ENCODE data around the gene CHGA. TPM values are rescaled to one million over a fixed set of nuclear protein-coding genes. Genes with fewer than 3 reads are reported as not detected.

The CHGA gene
- total RNA-seq, 1 experiment from 2014 or later = 8.5 TPM

DNA sequence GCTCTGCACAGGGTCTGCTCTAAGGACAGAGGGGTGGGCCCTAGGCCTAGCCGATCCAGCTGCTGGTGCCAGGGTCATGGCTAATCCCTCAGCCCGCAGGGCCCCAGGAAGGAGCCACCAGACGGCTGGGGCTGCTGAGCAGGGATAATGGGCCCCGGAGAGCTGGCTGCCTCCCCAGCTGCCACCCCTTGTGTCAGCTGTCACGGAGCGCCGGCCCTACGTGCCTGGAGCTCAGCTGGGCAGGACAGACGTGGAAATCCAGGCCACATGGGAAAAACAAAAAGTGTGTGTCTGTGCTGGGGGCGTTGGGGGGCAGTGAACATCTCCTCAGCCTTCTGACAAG, 36.2 kb downstream of the CHGA start:
- no peak for ATAC-seq
- CTCF ChIA-PET = interaction anchor here (0.6 to 1.7 kb wide), 4 partner anchors 14 to 156 kb away, joined by 3 to 5 read pairs (median 3); no protein-coding TSS in a partner anchor
- no peak for TF ChIP-seq JUN (CRISPR knock-in tag; IDR thresholded peaks at IDR 0.05)
- no peak for TF ChIP-seq ZNF317 (CRISPR knock-in tag; IDR thresholded peaks at IDR 0.05; ENCODE audit: borderline replicate concordance, low read depth)
- POLR2A ChIA-PET = no interaction called here
- H3K27ac Mint-ChIP-seq = no peak overlapping the region
- no peak overlapping the region for H3K4me3 Mint-ChIP-seq
- H3K4me1 Mint-ChIP-seq = peaks cover 26% of the 10 kb centered on the region
- DNase-seq (ENCODE audit: low spot score) = no peak
- peaks cover 22% of the 10 kb centered on the region for H3K36me3 Mint-ChIP-seq
- H3K27me3 Mint-ChIP-seq (ENCODE audit: low read depth) = no peaks in the 10 kb centered on the region
- no peaks in the 10 kb centered on the region for H3K9me3 Mint-ChIP-seq

DNA sequence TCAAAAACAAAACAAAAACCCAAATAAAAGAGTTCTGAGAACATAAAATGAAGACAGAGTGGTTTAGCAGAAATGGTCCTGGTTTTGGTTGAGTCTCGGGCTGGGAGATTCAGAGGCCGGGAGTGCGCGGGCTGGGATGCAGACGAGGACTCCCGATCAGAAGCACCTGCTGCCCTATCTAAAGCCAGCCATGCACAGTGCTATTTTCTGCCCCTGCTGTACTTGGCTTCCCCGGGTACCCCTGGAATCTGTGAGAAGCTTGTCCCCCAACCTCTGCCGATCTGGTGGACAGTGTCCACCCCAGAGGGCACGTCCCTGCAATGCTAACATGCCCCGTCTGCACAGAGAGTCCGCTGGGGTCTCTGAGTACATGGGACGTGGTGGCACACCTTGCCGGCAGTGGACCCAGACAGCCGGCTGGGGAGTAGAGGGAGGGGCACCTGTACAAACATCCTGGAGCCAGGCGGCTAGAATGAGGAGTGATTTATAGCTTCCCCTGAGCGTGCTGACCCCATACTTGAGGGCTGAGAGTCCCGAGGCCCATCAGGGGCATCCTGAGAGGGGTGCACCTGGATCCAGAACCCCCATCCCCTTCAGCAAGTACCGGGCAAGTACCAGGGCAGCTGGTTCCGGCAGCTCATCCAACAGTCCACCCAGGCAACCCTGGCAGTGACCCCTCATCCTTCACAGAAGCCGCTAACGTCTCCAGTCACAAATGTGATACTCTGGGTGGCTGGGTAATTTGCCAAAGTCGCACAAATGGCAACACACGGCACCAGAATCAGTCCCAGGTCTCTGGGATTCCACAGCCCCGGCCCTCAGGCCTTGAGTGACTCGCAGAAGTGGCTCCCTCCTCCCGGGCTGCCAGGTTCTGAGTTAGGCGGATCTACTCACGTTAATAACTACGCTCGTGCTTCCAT, 37.1 kb downstream of the CHGA start:
- POLR2A ChIA-PET = no interaction called here
- Mint-ChIP-seq H3K36me3 (peaks cover 22% of the 10 kb centered on the region), H3K4me1 (peaks cover 27% of the 10 kb centered on the region), H3K27me3 (ENCODE audit: low read depth) (no peaks in the 10 kb centered on the region), H3K9me3 (peaks cover 4% of the 10 kb centered on the region), H3K4me3 (no peak overlapping the region), H3K27ac (no peak overlapping the region)
- TF ChIP-seq JAZF1 (CRISPR knock-in tag; IDR thresholded peaks at IDR 0.05) (no peak), ZNF423 (CRISPR knock-in tag; IDR thresholded peaks at IDR 0.05) (no peak), SMAD3 (CRISPR knock-in tag; IDR thresholded peaks at IDR 0.05; ENCODE audit: borderline replicate concordance) (no peak), NFE2L1 (CRISPR knock-in tag; IDR thresholded peaks at IDR 0.05) (no peak), OVOL2 (CRISPR knock-in tag; IDR thresholded peaks at IDR 0.05; ENCODE audit: borderline replicate concordance) (no peak), NFYB (CRISPR knock-in tag; conservative IDR thresholded peaks at IDR 0.05; ENCODE audit: low read depth) (no peak)
- TF ChIP-seq, protein P1, sequence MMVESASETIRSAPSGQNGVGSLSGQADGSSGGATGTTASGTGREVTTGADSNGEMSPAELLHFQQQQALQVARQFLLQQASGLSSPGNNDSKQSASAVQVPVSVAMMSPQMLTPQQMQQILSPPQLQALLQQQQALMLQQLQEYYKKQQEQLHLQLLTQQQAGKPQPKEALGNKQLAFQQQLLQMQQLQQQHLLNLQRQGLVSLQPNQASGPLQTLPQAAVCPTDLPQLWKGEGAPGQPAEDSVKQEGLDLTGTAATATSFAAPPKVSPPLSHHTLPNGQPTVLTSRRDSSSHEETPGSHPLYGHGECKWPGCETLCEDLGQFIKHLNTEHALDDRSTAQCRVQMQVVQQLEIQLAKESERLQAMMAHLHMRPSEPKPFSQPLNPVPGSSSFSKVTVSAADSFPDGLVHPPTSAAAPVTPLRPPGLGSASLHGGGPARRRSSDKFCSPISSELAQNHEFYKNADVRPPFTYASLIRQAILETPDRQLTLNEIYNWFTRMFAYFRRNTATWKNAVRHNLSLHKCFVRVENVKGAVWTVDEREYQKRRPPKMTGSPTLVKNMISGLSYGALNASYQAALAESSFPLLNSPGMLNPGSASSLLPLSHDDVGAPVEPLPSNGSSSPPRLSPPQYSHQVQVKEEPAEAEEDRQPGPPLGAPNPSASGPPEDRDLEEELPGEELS (CRISPR knock-in tag; IDR thresholded peaks at IDR 0.05) = no peak
- DNase-seq (ENCODE audit: low spot score) = no peak
- CTCF ChIA-PET = interaction anchor here (0.6 to 1.7 kb wide), 3 partner anchors 14 to 153 kb away, joined by 3 to 5 read pairs (median 3); no protein-coding TSS in a partner anchor
- ATAC-seq = no peak

DNA sequence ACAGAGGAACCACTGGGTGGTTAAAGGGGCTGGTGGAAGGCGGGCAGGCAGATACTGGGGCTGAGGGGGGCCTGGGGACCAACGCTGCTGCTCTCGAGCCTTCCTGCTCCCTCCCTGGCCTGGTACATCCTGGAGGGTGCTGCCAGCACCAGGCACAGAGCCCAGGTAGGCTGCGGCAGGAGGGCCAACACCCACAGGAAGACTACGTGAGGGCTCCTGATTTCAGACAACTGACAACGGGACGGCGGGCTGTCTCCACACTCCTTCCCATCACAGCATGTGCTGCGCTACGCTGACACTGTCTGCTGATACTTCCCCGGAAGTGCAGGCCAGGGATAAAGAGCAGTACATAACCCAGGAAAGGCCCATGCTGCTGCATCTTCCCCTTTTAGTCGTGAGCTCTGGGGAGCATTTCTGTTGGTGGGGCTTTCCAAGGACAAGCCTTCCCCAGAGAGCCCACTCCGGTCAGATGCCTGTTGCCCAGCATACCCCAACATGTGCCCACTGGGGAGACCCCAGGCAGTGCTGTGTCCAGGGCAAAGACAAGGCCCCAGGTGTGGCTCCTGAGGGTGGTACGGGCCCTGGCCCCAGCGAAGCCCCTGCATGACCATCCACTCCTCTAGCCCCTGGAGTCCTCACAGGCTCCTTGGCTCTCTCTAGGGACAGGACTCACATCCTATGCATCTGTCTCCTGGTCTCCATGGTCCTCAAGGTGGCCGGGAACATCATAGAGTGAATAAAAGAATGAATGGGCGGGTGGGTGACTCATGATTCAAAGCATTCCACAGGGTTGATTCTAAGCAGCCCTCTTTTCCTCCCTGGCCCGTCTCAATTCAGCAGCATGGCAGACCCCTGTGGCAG, 38.0 kb downstream of the CHGA start:
- ChIA-PET CTCF (interaction anchor here (1.1 to 1.7 kb wide), 3 partner anchors 13 to 152 kb away, joined by 3 to 5 read pairs (median 3); no protein-coding TSS in a partner anchor), POLR2A (no interaction called here)
- DNase-seq (ENCODE audit: low spot score) = no peak
- Mint-ChIP-seq H3K27me3 (ENCODE audit: low read depth) (no peaks in the 10 kb centered on the region), H3K27ac (no peak overlapping the region), H3K4me3 (no peak overlapping the region), H3K4me1 (peaks cover 23% of the 10 kb centered on the region), H3K36me3 (peaks cover 26% of the 10 kb centered on the region), H3K9me3 (peaks cover 8% of the 10 kb centered on the region)
- ATAC-seq = no peak
- TF ChIP-seq, protein P2, sequence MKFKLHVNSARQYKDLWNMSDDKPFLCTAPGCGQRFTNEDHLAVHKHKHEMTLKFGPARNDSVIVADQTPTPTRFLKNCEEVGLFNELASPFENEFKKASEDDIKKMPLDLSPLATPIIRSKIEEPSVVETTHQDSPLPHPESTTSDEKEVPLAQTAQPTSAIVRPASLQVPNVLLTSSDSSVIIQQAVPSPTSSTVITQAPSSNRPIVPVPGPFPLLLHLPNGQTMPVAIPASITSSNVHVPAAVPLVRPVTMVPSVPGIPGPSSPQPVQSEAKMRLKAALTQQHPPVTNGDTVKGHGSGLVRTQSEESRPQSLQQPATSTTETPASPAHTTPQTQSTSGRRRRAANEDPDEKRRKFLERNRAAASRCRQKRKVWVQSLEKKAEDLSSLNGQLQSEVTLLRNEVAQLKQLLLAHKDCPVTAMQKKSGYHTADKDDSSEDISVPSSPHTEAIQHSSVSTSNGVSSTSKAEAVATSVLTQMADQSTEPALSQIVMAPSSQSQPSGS (CRISPR knock-in tag; IDR thresholded peaks at IDR 0.05; ENCODE audit: borderline replicate concordance, low read depth) = no peak
- no peak for TF ChIP-seq ZNF121 (CRISPR knock-in tag; IDR thresholded peaks at IDR 0.05)
- no peak for TF ChIP-seq GTF2I (CRISPR knock-in tag; conservative IDR thresholded peaks at IDR 0.05)
- no peak for TF ChIP-seq RELA (CRISPR knock-in tag; IDR thresholded peaks at IDR 0.05; ENCODE audit: borderline replicate concordance)
- TF ChIP-seq CREM (CRISPR knock-in tag; IDR thresholded peaks at IDR 0.05) = no peak
- TF ChIP-seq, protein P3, sequence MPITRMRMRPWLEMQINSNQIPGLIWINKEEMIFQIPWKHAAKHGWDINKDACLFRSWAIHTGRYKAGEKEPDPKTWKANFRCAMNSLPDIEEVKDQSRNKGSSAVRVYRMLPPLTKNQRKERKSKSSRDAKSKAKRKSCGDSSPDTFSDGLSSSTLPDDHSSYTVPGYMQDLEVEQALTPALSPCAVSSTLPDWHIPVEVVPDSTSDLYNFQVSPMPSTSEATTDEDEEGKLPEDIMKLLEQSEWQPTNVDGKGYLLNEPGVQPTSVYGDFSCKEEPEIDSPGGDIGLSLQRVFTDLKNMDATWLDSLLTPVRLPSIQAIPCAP (CRISPR knock-in tag; IDR thresholded peaks at IDR 0.05) = no peak
- TF ChIP-seq, protein P4, sequence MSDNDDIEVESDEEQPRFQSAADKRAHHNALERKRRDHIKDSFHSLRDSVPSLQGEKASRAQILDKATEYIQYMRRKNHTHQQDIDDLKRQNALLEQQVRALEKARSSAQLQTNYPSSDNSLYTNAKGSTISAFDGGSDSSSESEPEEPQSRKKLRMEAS (CRISPR knock-in tag; IDR thresholded peaks at IDR 0.05) = no peak
- TF ChIP-seq GRHL2 (CRISPR knock-in tag; IDR thresholded peaks at IDR 0.05; ENCODE audit: insufficient replicate concordance, severe bottlenecking) = no peak
